Stimulated activated CD8-positive, alpha-beta memory T cell treated with anti-CD3 and anti-CD28 coated beads, Interleukin-7, amount 100 ng/mL, for 48 hours (primary cell): ENCODE data around the gene FAM228B.
"Not testable (repeated sequence)": the region's sequence is repeated elsewhere in the genome, so short reads cannot be mapped to it uniquely, and the experiment has no call there.

Experiments
- DNase-seq, 2 donors: peaks; one replicate each; pipeline ENCODE4 v3.0.0-alpha.2; 2020; ENCODE audit warnings: low read depth in 1 of 2; ENCODE audit errors: extremely low read depth in 1 of 2

FAM228B gene

DNA sequence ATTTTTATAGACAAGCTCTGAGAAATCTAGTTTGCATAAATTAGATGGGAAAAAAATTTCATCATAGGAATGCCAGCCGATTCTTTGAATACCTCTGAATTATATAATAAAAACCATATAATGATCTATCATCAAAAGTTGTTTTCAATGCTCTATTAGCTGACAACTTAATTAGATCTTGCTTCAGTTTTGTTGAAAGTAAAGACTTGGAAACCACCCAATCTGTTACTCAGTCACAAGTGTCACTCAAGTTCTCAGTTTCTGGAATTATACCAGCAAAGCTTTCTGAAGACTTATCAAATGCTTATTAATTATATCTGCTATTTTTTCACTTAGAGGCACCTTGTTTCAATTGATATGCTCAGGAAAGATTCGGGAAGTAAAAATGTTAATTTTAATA, 21.3 kb upstream of the FAM228B start:
- DNase-seq, result no peak

DNA sequence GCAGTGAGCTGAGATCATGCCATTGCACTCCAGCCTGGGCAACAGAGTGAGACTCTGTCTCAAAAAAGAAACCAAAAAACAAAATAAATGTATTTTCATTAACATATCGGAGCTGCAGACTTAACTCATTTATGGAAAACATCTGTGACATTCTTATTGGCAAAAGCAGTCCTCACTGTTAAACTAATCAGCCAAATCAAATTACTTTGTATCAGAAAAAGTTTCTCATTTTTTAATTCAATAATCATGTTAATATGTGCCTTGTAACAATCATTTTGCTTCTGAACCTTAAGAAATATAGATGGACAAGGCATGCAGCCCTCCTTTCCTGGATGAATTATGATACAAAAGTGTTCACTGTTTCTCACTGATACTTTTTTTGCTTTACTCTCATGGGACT, 20.6 kb upstream of the FAM228B start:
- DNase-seq, result no peak

- DNase-seq, result no peak
Measured at GRCh38 chr2:24104110-24104650, 19.1 kb upstream of the FAM228B start.

GRCh38 chr2:24104906-24105305, 18.4 kb upstream of the FAM228B start:
- no peak for DNase-seq

GRCh38 chr2:24105816-24106215, 17.5 kb upstream of the FAM228B start:
- DNase-seq, result no peak

DNA sequence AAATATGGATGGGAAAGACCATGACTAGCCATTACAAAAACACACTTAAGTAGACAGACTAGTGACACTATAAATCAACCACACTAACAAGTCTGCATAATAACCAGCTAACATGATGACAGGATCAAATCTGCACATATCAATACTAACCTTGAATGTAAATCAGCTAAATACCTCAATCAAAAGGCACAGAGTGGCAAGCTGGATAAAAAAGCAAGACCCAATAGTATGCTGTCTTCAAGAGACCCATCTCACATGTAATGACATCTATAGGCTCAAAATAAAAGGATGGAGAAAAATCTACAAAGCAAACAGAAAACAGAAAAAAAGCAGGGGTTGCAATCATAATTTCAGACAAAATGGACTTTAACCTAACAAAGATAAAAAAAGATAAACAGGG, 16.5 kb upstream of the FAM228B start:
- no peak for DNase-seq

DNA sequence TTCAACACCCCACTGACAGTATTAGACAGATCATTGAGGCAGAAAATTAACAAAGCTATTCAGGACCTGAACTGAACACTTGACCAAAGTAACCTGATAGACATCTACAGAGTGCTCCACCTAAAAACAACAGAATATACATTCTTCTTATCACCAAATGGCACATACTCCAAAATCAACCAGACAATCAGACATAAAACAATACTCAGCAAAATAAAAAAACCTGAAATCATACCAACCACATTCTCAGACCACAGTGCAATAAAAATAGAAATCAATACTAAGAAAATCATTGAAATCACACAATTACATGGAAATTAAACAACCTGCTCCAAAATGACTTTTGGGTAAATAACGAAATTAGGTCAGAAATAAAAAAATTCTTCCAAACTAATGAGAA, 15.9 kb upstream of the FAM228B start:
- DNase-seq, result no peak

DNA sequence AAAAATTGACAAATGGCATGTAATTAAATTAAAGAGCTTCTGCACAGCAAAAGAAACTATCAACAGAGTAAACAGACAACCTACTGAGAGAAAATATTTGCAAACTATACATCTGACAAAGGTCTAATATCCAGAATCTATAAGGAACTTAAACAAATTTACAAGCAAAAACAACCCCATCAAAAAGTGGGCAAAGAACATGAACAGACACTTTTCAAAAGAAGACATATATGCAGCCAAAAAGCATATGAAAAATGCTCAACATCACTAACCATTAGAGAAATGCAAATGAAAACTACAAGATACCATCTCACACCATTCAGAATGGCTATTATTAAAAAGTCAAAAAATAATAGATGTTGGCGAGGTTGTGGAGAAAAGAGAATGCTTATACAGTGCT, 13.8 kb upstream of the FAM228B start:
- not testable (repeated sequence) for DNase-seq

GRCh38 chr2:24110660-24111303, 12.5 kb upstream of the FAM228B start:
- DNase-seq, result no peak

DNA sequence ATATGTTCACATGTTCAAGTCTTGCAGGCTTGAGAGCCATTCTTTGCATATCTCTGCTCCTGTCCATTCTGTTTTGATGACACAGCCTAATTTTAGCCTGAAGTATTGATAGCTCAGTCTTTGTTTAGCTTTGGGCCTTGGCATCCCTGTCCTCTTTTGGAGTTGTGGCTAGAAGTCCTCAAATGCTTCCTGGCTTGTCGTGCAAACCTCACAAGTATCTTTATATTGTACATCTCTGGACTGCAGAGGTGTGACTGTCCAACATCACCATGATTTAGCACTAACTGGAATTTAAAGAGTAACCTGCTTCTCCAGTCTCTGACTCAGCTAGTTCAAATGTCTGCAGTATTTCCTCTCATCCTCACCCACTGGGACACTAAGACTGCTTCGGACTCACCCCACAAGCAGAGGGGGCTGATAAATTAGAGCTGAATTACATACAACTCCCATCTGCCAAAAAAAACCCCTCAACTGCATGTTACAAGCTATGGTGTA, 11.8 kb upstream of the FAM228B start:
- no peak for DNase-seq

DNA sequence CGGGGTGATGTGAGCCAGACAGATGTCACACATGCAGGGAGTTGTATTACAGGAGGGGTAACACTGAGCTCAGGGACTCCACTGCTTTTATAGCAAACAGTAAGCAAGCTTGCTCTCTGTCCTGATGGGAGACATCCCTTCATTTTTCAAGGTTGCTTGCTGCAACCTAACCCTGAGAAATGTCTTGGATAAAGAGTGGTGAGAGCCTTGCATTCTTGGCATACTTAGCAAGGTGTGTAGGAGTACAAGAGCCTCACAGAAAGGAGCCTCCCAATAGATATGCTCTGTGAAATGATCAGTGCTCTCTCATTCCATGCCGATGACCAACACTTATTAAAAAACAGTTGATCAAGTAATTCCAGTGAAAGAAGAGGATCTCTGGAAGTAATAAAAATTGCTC, 8.2 kb upstream of the FAM228B start:
- DNase-seq, result no peak

- no peak for DNase-seq
Measured at GRCh38 chr2:24117902-24118301, 5.4 kb upstream of the FAM228B start.

GRCh38 chr2:24121066-24121465, 2.2 kb upstream of the FAM228B start:
- no peak for DNase-seq

DNA sequence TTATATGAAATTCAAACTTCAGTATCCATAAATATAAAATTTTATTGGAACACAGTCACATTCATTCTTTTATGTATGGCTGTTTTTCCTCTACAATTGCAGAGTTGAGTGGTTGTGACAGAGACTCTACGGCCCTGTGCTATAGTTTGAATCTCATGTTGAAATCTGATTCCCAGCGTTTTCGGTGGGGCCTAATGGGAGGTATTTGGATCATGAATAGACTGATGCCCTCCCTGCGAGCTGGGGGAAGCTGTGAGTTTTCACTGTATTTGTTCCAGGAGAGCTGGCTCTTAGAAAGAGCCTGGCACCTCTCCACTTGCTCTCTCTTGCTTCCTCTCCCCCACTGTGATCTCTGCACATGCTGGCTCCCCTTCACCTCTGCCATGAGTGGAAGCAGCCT, 1.8 kb upstream of the FAM228B start:
- no peak for DNase-seq

DNA sequence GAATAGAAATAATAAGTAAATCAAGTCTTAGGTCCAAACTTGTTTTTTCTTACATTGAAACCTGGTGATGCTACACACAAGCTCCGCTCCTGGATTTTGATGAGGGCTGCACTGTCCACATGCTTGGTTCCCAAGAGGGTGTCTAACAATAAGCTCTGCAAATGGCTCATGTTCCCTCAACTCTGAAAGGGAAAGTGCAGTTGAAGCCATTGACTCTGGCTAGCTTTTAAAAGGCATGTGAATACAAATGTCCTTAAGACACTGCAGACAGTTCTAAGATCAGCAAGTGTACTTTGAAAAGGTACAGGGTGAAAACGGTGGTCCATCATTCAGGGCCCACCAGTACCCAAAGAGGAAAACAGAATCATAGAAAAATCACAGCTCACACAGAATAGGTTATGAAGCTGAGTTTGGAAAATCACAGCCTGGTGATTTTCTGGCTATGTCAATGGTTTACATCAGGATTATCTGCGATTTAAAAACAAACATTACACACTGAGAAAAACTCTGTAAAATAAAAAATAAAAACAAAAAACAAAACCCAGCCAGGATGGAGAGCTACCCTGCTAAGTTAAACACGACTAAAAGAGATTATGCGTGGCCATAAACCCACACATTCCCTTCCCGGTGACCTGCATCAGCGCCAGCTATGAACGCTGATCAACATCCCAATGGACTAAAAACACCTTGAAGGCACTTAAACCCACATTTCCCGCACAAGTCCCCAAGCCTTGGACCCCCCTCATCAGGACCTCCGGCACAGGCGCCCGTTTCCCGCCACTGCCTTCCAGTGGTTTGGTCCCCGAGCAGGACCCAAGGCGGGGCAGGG, 689 bp upstream of the FAM228B start:
- no peak for DNase-seq

GRCh38 chr2:24123922-24124580, 782 bp downstream of the FAM228B start:
- DNase-seq, result no peak

- DNase-seq, result no peak
Measured at GRCh38 chr2:24125956-24126355, 2.7 kb downstream of the FAM228B start.

GRCh38 chr2:24132543-24132942, 9.3 kb downstream of the FAM228B start:
- DNase-seq, result no peak

GRCh38 chr2:24140305-24140704, 17.0 kb downstream of the FAM228B start:
- not testable (repeated sequence) for DNase-seq

GRCh38 chr2:24147364-24147763, 24.1 kb downstream of the FAM228B start:
- DNase-seq, result no peak

DNA sequence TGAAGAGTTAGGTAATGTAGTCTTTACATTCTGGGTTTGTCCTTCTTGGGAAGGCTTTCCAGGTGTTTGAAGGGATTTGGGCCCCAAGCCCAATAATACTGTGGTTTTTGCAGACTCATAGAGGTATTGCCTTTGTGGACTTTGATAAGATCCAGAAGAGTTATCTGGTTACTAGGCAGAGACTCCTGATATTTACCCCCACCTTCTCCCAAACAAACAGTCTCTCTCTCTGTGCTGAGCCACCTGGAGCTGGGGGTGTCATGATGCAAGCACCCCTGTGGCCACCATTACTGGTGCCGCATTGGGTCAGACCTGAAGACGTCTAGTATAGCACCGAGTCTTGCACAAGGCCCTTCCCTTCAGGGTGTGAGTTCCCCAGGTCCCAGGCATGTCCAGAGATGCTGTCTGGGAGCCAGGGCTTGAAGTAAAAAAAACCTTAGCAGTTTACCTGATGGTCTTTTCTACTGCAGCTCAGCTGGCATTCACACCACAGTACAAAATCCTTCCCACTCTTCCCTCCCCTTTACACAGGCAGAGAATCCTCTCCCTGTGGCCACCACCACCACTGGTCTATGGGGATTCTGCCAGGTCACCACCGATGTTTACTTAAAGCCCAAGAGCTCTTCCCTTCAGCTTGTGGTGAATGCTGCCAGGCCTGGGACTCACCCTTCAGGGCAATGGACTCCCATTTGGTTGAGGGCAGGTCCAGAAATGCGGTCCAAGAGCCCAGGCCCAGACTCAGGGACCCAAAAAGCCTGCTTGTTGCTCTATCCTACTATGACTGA, 29.3 kb downstream of the FAM228B start:
- DNase-seq, result no peak
